Trophoblast cell (in vitro differentiated cells and primary cell): Measurements from ENCODE around the gene GLS2.

ENCODE experiments used
- DNase-seq, 2 donors: peaks; one replicate each; pipeline ENCODE4 v3.0.0-alpha.2; 2016
- H2AFZ ChIP-seq: 2 replicates; pipeline ENCODE4 v1.6.1; 2013; ENCODE audit warnings: low read length, moderate library complexity, mild to moderate bottlenecking; ENCODE audit not compliant: insufficient read depth, poor library complexity
- H2AK5ac ChIP-seq: 2 replicates; pipeline ENCODE4 v1.6.1; 2013; ENCODE audit warnings: mild to moderate bottlenecking, low read length
- H2BK120ac ChIP-seq: 2 replicates; pipeline ENCODE4 v1.6.1; 2013; ENCODE audit warnings: low read length, mild to moderate bottlenecking, moderate library complexity; ENCODE audit not compliant: insufficient read depth, poor library complexity
- H2BK12ac ChIP-seq: 2 replicates; pipeline ENCODE4 v1.6.1; 2013; ENCODE audit warnings: mild to moderate bottlenecking, low read length, moderate library complexity
- H2BK5ac ChIP-seq: 2 replicates; pipeline ENCODE4 v1.6.1; 2013; ENCODE audit warnings: low read length, low read depth, moderate library complexity, mild to moderate bottlenecking; ENCODE audit not compliant: poor library complexity
- H3K14ac ChIP-seq: 2 replicates; pipeline ENCODE4 v1.6.1; 2013; ENCODE audit warnings: mild to moderate bottlenecking, low read length
- H3K18ac ChIP-seq: 2 replicates; pipeline ENCODE4 v1.6.1; 2013; ENCODE audit warnings: mild to moderate bottlenecking, low read length
- H3K23ac ChIP-seq: 2 replicates; pipeline ENCODE4 v1.6.1; 2013; ENCODE audit warnings: low read length
- H3K27ac ChIP-seq: 2 replicates; pipeline ENCODE4 v1.5.1; 2013; ENCODE audit warnings: low read depth, mild to moderate bottlenecking, inconsistent platforms, low read length, moderate library complexity
- H3K27me3 ChIP-seq: 2 replicates; pipeline ENCODE4 v1.6.1; 2013; ENCODE audit warnings: inconsistent platforms, mild to moderate bottlenecking, low read length, moderate library complexity; ENCODE audit not compliant: insufficient read depth
- H3K36me3 ChIP-seq, 2 experiments: 1 replicate in 1 of 2; 2 replicates in 1 of 2; pipeline ENCODE4 v1.6.1; 2013; ENCODE audit warnings: low read length in 2 of 2, mild to moderate bottlenecking in 2 of 2, moderate library complexity in 1 of 2; ENCODE audit not compliant: insufficient read depth in 2 of 2, control insufficient read depth in 1 of 2
- H3K4ac ChIP-seq: 2 replicates; pipeline ENCODE4 v1.6.1; 2013; ENCODE audit warnings: low read depth, mild to moderate bottlenecking, low read length, moderate library complexity
- H3K4me1 ChIP-seq, 2 experiments: 1 replicate in 1 of 2; 2 replicates in 1 of 2; pipeline ENCODE4 v1.6.1; 2013; ENCODE audit warnings: low read length in 2 of 2, mild to moderate bottlenecking in 2 of 2, moderate library complexity in 1 of 2; ENCODE audit not compliant: insufficient read depth in 2 of 2, control insufficient read depth in 1 of 2
- H3K4me2 ChIP-seq: 2 replicates; pipeline ENCODE4 v1.6.1; 2013; ENCODE audit warnings: inconsistent platforms, mild to moderate bottlenecking, low read length, moderate library complexity
- H3K4me3 ChIP-seq: 2 replicates; pipeline ENCODE4 v1.5.1; 2013; ENCODE audit warnings: mild to moderate bottlenecking, low read depth, low read length, inconsistent platforms
- H3K79me1 ChIP-seq: one replicate; pipeline ENCODE4 v1.6.1; 2013; ENCODE audit warnings: low read length
- H3K79me2 ChIP-seq: 2 replicates; pipeline ENCODE4 v1.6.1; 2013; ENCODE audit warnings: low read length, mild to moderate bottlenecking; ENCODE audit not compliant: control insufficient read depth, insufficient read depth, poor library complexity
- H3K9ac ChIP-seq: 2 replicates; pipeline ENCODE4 v1.6.1; 2013; ENCODE audit warnings: mild to moderate bottlenecking, low read length
- H3K9me3 ChIP-seq: 2 replicates; pipeline ENCODE4 v1.6.1; 2013; ENCODE audit warnings: low read depth, mild to moderate bottlenecking, control low read depth, inconsistent platforms, low read length; ENCODE audit not compliant: insufficient read depth
- H4K12ac ChIP-seq: 2 replicates; pipeline ENCODE4 v1.6.1; 2013; ENCODE audit warnings: low read depth, mild to moderate bottlenecking, low read length, moderate library complexity
- H4K8ac ChIP-seq: 2 replicates; pipeline ENCODE4 v1.6.1; 2013; ENCODE audit warnings: low read depth, mild to moderate bottlenecking, low read length, moderate library complexity
- H4K91ac ChIP-seq: one replicate; pipeline ENCODE4 v1.6.1; 2013; ENCODE audit warnings: low read depth, mild to moderate bottlenecking, low read length, moderate library complexity
- WGBS: extraction: QIAGEN DNeasy Blood & Tissue Kit; methylation state at CpG from one replicate; pipeline ENCODE4 v1.1.7; 2013; ENCODE audit warnings: missing lambda C conversion rate; ENCODE audit not compliant: insufficient read length, insufficient coverage; ENCODE audit errors: extremely low coverage; 5-methylcytosine and 5-hydroxymethylcytosine counted together

The GLS2 gene

DNA sequence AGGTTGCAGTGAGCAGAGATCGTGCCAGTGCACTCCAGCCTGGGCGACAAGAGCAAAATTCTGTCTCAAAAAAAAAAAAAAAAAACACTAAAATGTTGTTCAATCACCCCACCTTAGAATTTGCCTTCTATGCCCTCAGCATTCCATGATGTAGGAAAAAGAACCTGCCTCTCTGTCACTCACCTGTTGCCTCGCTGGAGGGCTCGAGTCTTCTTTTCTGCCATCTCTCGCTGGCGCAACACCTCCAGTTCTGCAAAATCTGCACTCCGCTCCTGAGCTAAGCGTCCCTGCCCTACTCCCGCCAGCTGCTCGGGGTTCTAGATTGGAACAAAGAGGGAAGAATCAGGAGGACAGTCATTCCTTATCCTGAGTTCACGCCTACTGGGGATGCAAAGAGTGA lies 56.7 kb downstream of the GLS2 start:
- Histone ChIP-seq H3K79me1 (no peaks in the 10 kb centered on the region), H2BK12ac (no peak overlapping the region), H4K91ac (no peak overlapping the region), H2AK5ac (no peak overlapping the region), H3K36me3 (peaks cover 28 to 45% of the 10 kb centered on the region in 2 experiments), H3K23ac (no peak overlapping the region), H3K27me3 (no peaks in the 10 kb centered on the region), H3K9ac (no peak overlapping the region), H3K79me2 (no peaks in the 10 kb centered on the region), H3K4ac (no peak overlapping the region), H3K14ac (no peak overlapping the region), H3K4me2 (no peak overlapping the region), H4K8ac (no peak overlapping the region), H2BK5ac (no peak overlapping the region), H2BK120ac (no peak overlapping the region), H2AFZ (no peak overlapping the region), H3K18ac (no peak overlapping the region), H3K4me3 (no peak overlapping the region), H3K27ac (no peak overlapping the region), H3K4me1 (no peaks in the 10 kb centered on the region), H3K9me3 (peaks cover 2% of the 10 kb centered on the region), H4K12ac (no peak overlapping the region)
- no CpG with 5 or more reads among the region's 11 CpGs for WGBS
- no peak for DNase-seq

DNA sequence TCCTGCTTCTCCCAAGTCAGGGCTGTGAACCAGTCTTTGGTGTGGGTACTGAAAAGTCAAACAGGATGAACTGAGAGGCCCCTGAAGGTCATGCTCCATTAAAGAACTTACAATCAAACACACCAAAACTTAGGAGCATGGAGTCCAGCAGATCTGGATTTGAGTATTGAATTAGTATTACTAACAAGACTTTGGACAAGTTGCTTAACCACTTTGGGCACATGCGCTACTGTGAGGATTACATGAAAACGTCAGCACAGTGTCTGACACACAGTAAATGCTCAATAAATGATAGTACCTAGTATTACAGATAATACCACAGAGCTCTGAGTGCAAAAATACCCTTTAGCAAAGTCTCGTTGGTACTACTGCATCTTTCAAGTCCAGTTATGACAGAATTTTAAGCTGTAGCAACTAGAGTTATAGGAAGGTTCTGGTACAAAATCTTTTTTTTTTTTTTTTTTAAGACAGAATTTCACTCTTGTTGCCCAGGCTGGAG lies 62.0 kb downstream of the GLS2 start:
- Histone ChIP-seq H2AFZ (no peak overlapping the region), H4K12ac (no peak overlapping the region), H3K4me1 (no peaks in the 10 kb centered on the region), H3K79me1 (no peaks in the 10 kb centered on the region), H3K9me3 (peaks cover 6% of the 10 kb centered on the region), H2BK120ac (no peak overlapping the region), H4K8ac (no peak overlapping the region), H4K91ac (no peak overlapping the region), H3K9ac (no peak overlapping the region), H3K36me3 (peaks cover 44 to 62% of the 10 kb centered on the region in 2 experiments), H2BK5ac (no peak overlapping the region), H3K14ac (no peak overlapping the region), H3K27me3 (no peaks in the 10 kb centered on the region), H2AK5ac (no peak overlapping the region), H3K18ac (no peak overlapping the region), H3K4me3 (no peak overlapping the region), H3K23ac (no peak overlapping the region), H3K27ac (no peak overlapping the region), H3K4me2 (no peak overlapping the region), H3K4ac (no peak overlapping the region), H2BK12ac (no peak overlapping the region), H3K79me2 (no peaks in the 10 kb centered on the region)
- no CpG with 5 or more reads among the region's 3 CpGs for WGBS
- no peak for DNase-seq

DNA sequence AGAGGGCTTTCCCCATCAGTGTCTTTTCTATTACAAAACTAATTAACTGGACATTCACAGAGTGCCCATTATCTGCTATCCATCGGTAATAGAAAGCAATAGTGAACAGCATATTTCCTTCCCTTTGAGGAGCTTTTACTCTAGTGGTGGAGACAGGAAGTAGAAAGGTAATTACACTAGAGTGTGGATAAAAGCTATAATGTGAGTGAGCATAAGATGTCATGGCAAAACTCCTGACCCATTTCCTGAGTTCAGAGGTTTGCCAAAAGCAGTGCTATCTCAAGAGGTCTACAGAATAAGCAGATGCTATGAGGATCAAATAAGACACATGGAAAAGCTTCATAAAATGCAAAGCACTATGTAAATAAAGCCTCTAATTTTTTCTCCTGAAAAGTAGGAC lies 62.8 kb downstream of the GLS2 start:
- no peak overlapping the region for H4K91ac ChIP-seq
- no peak overlapping the region for H3K18ac ChIP-seq
- no peak overlapping the region for H3K14ac ChIP-seq
- DNase-seq, result no peak
- H3K79me2 ChIP-seq, result no peaks in the 10 kb centered on the region
- H3K4me3 ChIP-seq, result no peak overlapping the region
- H2BK5ac ChIP-seq, result no peak overlapping the region
- peaks cover 6% of the 10 kb centered on the region for H3K9me3 ChIP-seq
- no peak overlapping the region for H2BK12ac ChIP-seq
- H3K79me1 ChIP-seq, result no peaks in the 10 kb centered on the region
- H3K4me1 ChIP-seq, result no peaks in the 10 kb centered on the region
- no peak overlapping the region for H4K8ac ChIP-seq
- no peak overlapping the region for H3K23ac ChIP-seq
- no peak overlapping the region for H3K4me2 ChIP-seq
- H2BK120ac ChIP-seq, result no peak overlapping the region
- H4K12ac ChIP-seq, result no peak overlapping the region
- no peak overlapping the region for H3K4ac ChIP-seq
- no peak overlapping the region for H3K9ac ChIP-seq
- H3K27me3 ChIP-seq, result no peaks in the 10 kb centered on the region
- no CpG with 5 or more reads among the region's 1 CpG for WGBS
- peaks cover 48 to 63% of the 10 kb centered on the region in 2 experiments for H3K36me3 ChIP-seq
- H2AFZ ChIP-seq, result no peak overlapping the region
- H3K27ac ChIP-seq, result no peak overlapping the region
- H2AK5ac ChIP-seq, result no peak overlapping the region
